Osteoblast (primary cell): ENCODE results near the gene TMPRSS7. TPM values are rescaled to one million over a fixed set of nuclear protein-coding genes. Genes with fewer than 3 reads are reported as not detected.

Experiments used
- DNase-seq: peaks from one replicate; pipeline ENCODE4 v3.0.0; 2011; ENCODE audit warnings: low spot score, mixed read lengths; ENCODE audit not compliant: insufficient read length; ENCODE audit errors: missing footprints
- H2AFZ ChIP-seq: 2 replicates; pipeline ENCODE4 v1.6.0; 2011; ENCODE audit warnings: mild to moderate bottlenecking, low read length
- H3K27ac ChIP-seq: 2 replicates; pipeline ENCODE4 v1.5.1; 2011; ENCODE audit warnings: mild to moderate bottlenecking, low read depth, low read length, moderate library complexity
- H3K27me3 ChIP-seq: 2 replicates; pipeline ENCODE4 v1.6.0; 2012; ENCODE audit warnings: mild to moderate bottlenecking, control low read depth, inconsistent platforms, low read length, moderate library complexity; ENCODE audit not compliant: insufficient read depth
- H3K36me3 ChIP-seq: 2 replicates; pipeline ENCODE4 v1.5.1; 2011; ENCODE audit warnings: mild to moderate bottlenecking, low read length, control low read depth, moderate library complexity; ENCODE audit not compliant: insufficient read depth
- H3K4me1 ChIP-seq: 2 replicates; pipeline ENCODE4 v1.5.1; 2011; ENCODE audit warnings: mild to moderate bottlenecking, low read length, control low read depth, moderate library complexity; ENCODE audit not compliant: insufficient read depth
- H3K4me2 ChIP-seq: 2 replicates; pipeline ENCODE4 v1.6.0; 2011; ENCODE audit warnings: mild to moderate bottlenecking, low read length; ENCODE audit not compliant: insufficient read depth
- H3K4me3 ChIP-seq: fragments of 200-600 bp; sonication (generic); 3 replicates; pipeline ENCODE4 v1.5.1; 2012; ENCODE audit warnings: mild to moderate bottlenecking, low read length, inconsistent platforms; ENCODE audit not compliant: insufficient read depth
- H3K79me2 ChIP-seq: 2 replicates; pipeline ENCODE4 v1.6.0; 2012; ENCODE audit warnings: mild to moderate bottlenecking, low read length, control low read depth, inconsistent platforms; ENCODE audit not compliant: insufficient read depth
- H3K9me3 ChIP-seq: 2 replicates; pipeline ENCODE4 v1.5.1; 2011; ENCODE audit warnings: low read depth, low read length, control low read depth
- H4K20me1 ChIP-seq: 2 replicates; pipeline ENCODE4 v1.6.0; 2012; ENCODE audit warnings: mild to moderate bottlenecking, low read length, control low read depth; ENCODE audit not compliant: insufficient read depth
- CTCF ChIP-seq: IDR thresholded peaks from 2 replicates; pipeline ENCODE4 v1.5.1; 2011; ENCODE audit warnings: mild to moderate bottlenecking, low read depth, low read length, moderate library complexity; ENCODE audit errors: extremely low read depth
- total RNA-seq: library from RNA; depleted of rRNA; stranded (reverse); fragments of >200 nt; gene quantifications from 2 replicates; pipeline ENCODE4 v1.2.3, GENCODE V29; 2012

The TMPRSS7 gene
- total RNA-seq, 1 donor, result not detected

- Histone ChIP-seq H3K9me3 (no peaks in the 10 kb centered on the region), H4K20me1 (no peaks in the 10 kb centered on the region), H3K27me3 (peaks cover 15% of the 10 kb centered on the region), H3K4me1 (peaks cover 20% of the 10 kb centered on the region), H3K27ac (no peak overlapping the region), H3K36me3 (no peaks in the 10 kb centered on the region), H2AFZ (no peak overlapping the region), H3K79me2 (peaks cover 5% of the 10 kb centered on the region), H3K4me2 (no peak overlapping the region), H3K4me3 (no peak overlapping the region)
- DNase-seq, result no peak
- TF ChIP-seq CTCF, result no peak
Observed at GRCh38 chr3:112083239-112083638, 48.7 kb downstream of the TMPRSS7 start.

GRCh38 chr3:112084980-112085705, 50.6 kb downstream of the TMPRSS7 start:
- H3K9me3 ChIP-seq, result no peaks in the 10 kb centered on the region
- no peak overlapping the region for H3K4me3 ChIP-seq
- H4K20me1 ChIP-seq, result no peaks in the 10 kb centered on the region
- no peak for TF ChIP-seq CTCF
- no peak overlapping the region for H3K27ac ChIP-seq
- no peak for DNase-seq
- H2AFZ ChIP-seq, result no peak overlapping the region
- H3K4me1 ChIP-seq, result peaks cover 20% of the 10 kb centered on the region
- H3K4me2 ChIP-seq, result no peak overlapping the region
- peaks cover 9% of the 10 kb centered on the region for H3K27me3 ChIP-seq
- H3K36me3 ChIP-seq, result no peaks in the 10 kb centered on the region
- peaks cover 16% of the 10 kb centered on the region for H3K79me2 ChIP-seq

DNA sequence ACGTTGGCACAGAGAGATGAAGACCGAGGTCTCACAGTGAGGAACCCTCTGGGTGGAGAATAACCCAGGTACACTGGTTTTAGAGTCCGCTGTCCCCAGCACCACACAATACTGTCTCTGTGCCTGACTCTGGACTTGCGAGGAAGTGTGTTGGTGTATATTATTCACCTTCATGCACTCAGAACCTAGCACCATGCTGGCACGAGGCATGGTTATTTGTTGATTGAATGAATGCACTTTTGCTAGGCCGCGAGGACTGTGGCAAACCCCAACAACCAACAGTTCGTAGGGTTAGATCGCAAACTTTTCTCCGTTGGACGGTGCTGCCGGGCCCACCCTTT, 51.2 kb downstream of the TMPRSS7 start:
- H3K4me2 ChIP-seq, result peak overlapping the region; percentile 87
- H4K20me1 ChIP-seq, result no peaks in the 10 kb centered on the region
- peak overlapping the region; percentile 91 for H2AFZ ChIP-seq
- peak; percentile 78 for DNase-seq
- TF ChIP-seq CTCF, result no peak
- H3K27me3 ChIP-seq, result peaks cover 8% of the 10 kb centered on the region
- peaks cover 20% of the 10 kb centered on the region for H3K4me1 ChIP-seq
- peak overlapping the region; percentile 76 for H3K4me3 ChIP-seq
- H3K36me3 ChIP-seq, result no peaks in the 10 kb centered on the region
- H3K9me3 ChIP-seq, result no peaks in the 10 kb centered on the region
- peaks cover 21% of the 10 kb centered on the region for H3K79me2 ChIP-seq
- H3K27ac ChIP-seq, result no peak overlapping the region

DNA sequence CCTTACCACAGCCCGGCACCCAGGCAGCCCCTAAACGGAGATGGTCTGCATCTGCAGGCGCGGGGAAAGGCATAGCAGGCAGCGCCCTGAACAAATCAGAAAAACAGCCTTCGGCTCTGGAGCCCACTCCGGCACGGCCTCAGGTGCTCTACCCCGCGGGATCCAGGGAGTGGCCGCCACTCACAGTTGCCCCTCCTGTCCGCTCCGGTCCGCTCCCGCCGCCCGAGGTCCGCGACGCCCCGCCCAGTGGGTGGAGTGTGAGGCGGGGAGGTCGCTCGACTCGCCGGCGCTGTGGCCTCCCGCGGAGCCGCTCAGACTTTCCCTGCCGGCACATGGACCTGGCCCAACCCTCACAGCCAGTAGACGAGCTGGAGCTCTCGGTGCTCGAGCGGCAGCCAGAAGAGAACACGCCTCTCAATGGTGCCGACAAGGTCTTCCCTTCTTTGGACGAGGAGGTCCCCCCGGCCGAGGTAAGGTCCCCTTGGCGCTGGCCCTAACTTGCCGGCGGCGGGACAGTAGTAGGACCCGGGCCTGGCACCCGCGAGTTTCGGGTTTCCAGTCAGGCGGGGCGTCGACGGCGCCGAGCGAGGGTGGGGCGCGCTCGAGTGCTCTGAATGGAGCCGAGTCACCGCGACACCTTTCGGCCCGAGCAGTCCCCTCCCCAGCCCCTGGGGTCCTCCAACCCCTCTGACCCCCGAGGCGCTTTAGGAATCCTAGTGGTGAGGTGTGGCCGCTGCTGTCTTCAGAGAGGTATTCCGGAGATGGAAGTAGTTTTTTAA, 51.7 kb downstream of the TMPRSS7 start, which contains the start of gene C3orf52:
TSS of gene C3orf52 (plus strand) at position 314 of the 779 bp plus-strand sequence. CDS start at position 333, 19 bp downstream.
- H2AFZ ChIP-seq, result peak within 1 kb of the TSS; percentile 91
- peak within 1 kb of the TSS; percentile 87 for H3K4me2 ChIP-seq
- peak; percentile 96 for DNase-seq
- peak within 1 kb of the TSS; percentile 58 for H3K27ac ChIP-seq
- TF ChIP-seq CTCF, result no peak
- peaks cover 20% of the 10 kb centered on the region for H3K4me1 ChIP-seq
- H3K9me3 ChIP-seq, result no peaks in the 10 kb centered on the region
- H4K20me1 ChIP-seq, result no peaks in the 10 kb centered on the region
- H3K36me3 ChIP-seq, result no peaks in the 10 kb centered on the region
- H3K79me2 ChIP-seq, result peaks cover 26% of the 10 kb centered on the region
- peak within 1 kb of the TSS; percentile 76 for H3K4me3 ChIP-seq
- H3K27me3 ChIP-seq, result peaks cover 8% of the 10 kb centered on the region
